ENCODE data around the gene EIF2B4. TPM values are rescaled to one million over a fixed set of nuclear protein-coding genes. Genes with fewer than 3 reads are reported as not detected.

Gene EIF2B4
- total and polyA plus RNA-seq, 2 of the 13 experiments (the other 11 are each of a cell fraction or from before 2014, with no cell fraction given), result 91.5 to 96.4 TPM

- TF ChIP-seq ZNF629 (CRISPR knock-in tag; conservative IDR thresholded peaks at IDR 0.05) (peak; percentile 62), ZNF232 (CRISPR knock-in tag; IDR thresholded peaks at IDR 0.05; ENCODE audit: borderline replicate concordance) (peak; percentile 60), ZEB1 (IDR thresholded peaks at IDR 0.05; ENCODE audit: insufficient replicate concordance, low read depth) (peak; percentile 66), ZNF605 (CRISPR knock-in tag; IDR thresholded peaks at IDR 0.05) (peak; percentile 81), SP1 (IDR thresholded peaks at IDR 0.05) (no peak), SP1 (CRISPR knock-in tag; IDR thresholded peaks at IDR 0.05) (peak; percentile 100), RFXANK (CRISPR knock-in tag; IDR thresholded peaks at IDR 0.05) (peak; percentile 88; the same call in 1 of the 2 replicates), NR2F6 (IDR thresholded peaks at IDR 0.05) (no peak), NR2F6 (CRISPR knock-in tag; IDR thresholded peaks at IDR 0.05) (peak; percentile 51), TCF12 (IDR thresholded peaks at IDR 0.05) (no peak), TCF12 (CRISPR knock-in tag; IDR thresholded peaks at IDR 0.05) (peak; percentile 83), TMF1 (CRISPR knock-in tag; IDR thresholded peaks at IDR 0.05; ENCODE audit: low read depth) (peak; percentile 76), PHF8 (CRISPR knock-in tag; IDR thresholded peaks at IDR 0.05) (peak; percentile 99), MTF2 (CRISPR knock-in tag; IDR thresholded peaks at IDR 0.05; ENCODE audit: borderline replicate concordance) (no peak; the same call in none of the 2 replicates), MLXIP (CRISPR knock-in tag; IDR thresholded peaks at IDR 0.05; ENCODE audit: borderline replicate concordance) (0 out of 2 replicates have a peak, but pooled peaks have one; percentile 50), SNRNP70 (IDR thresholded peaks at IDR 0.05; ENCODE audit: low read depth, low read length) (no peak), ZBTB46 (CRISPR knock-in tag; IDR thresholded peaks at IDR 0.05; ENCODE audit: borderline replicate concordance) (peak; percentile 80; the same call in 1 of the 2 replicates), ZC3H4 (CRISPR knock-in tag; IDR thresholded peaks at IDR 0.05; ENCODE audit: borderline replicate concordance) (0 out of 2 replicates have a peak, but pooled peaks have one; percentile 44), KLF11 (CRISPR knock-in tag; IDR thresholded peaks at IDR 0.05) (peak; percentile 86), ATF5 (CRISPR knock-in tag; IDR thresholded peaks at IDR 0.05; ENCODE audit: low read depth) (peak; percentile 77; the same call in 1 of the 2 replicates), ZNF34 (CRISPR knock-in tag; IDR thresholded peaks at IDR 0.05; ENCODE audit: borderline replicate concordance) (peak; percentile 1; the same call in 1 of the 2 replicates), SMAD9 (CRISPR knock-in tag; IDR thresholded peaks at IDR 0.05) (0 out of 2 replicates have a peak, but pooled peaks have one; percentile 12)
Measured at GRCh38 chr2:27370026-27370815, at the start of gene EIF2B4, which contains the start of gene SNX17 (continued).
